ENCODE measurements around the gene PKLR. TPM values are rescaled to one million over a fixed set of nuclear protein-coding genes. Genes with fewer than 3 reads are reported as not detected.

Gene PKLR
- total and polyA plus RNA-seq, 2 donors (not counting 3 experiments of a cell fraction or from before 2014, with no cell fraction given) = not detected

DNA sequence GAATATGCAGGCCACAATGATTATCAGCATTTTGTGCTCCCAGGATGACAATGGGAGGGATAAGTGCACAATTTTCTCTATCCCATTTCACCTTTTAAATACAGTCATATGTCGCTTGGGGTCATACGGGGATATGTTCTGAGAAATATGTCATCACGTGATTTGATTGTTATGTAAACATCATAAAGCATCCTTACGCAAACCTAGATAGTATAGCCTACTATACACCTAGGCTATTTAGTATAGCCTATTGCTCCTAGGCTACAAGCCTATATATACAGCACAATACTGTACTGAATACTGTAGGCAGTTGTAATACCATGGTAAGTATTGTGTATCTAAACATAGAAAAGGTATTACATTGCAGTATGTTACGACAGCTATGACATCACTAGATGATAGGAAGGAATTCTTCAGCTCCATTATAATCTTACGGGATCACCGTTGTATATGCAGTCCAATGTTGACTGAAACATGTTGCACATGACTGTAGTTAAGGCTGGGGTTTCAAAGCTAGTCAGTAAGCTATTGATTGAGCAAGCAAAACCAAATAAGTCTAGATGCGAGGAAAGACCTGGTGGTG is 38.4 kb upstream of the PKLR start:
- no TSS peak for BruUV-seq (replicated peaks)
- Histone ChIP-seq H3K27me3 (ENCODE audit: control insufficient read depth in 2 of 2, insufficient read depth in 2 of 2, low read length in 2 of 2) (no peaks in the 10 kb centered on the region), H3K79me2 (ENCODE audit: control insufficient read depth, insufficient read depth, low read length) (no peaks in the 10 kb centered on the region), H3K4me3 (replicated peaks in 1 of 3; ENCODE audit: insufficient read depth in 1 of 3, low read depth in 1 of 3, low read length in 3 of 3) (no peak overlapping the region), H3K4me2 (ENCODE audit: insufficient read depth, low read length) (no peak overlapping the region), H3K36me3 (ENCODE audit: control insufficient read depth in 2 of 2, extremely low read depth in 1 of 2, insufficient read depth in 2 of 2, low read length in 2 of 2) (peaks cover 5 to 16% of the 10 kb centered on the region in 2 experiments), H2AFZ (ENCODE audit: low read depth, low read length) (no peak overlapping the region), H4K20me1 (replicated peaks; ENCODE audit: control insufficient read depth, extremely low read depth, insufficient read depth, low read length) (no peaks in the 10 kb centered on the region), H3K27ac (ENCODE audit: insufficient read depth, low read depth, low read length) (no peak overlapping the region), H3K4me1 (ENCODE audit: control insufficient read depth, extremely low read depth, insufficient read depth, low read length) (no peaks in the 10 kb centered on the region), H3K9me3 (replicated peaks; ENCODE audit: control insufficient read depth, insufficient read depth, low read length) (no peaks in the 10 kb centered on the region), H3K9ac (replicated peaks; ENCODE audit: extremely low read depth, insufficient read depth, low read length) (no peak overlapping the region), H3K9me1 (replicated peaks; ENCODE audit: control insufficient read depth, extremely low read depth, insufficient read depth, low read length) (no peaks in the 10 kb centered on the region)
- no peak for FAIRE-seq
- intact Hi-C loops (cut with micrococcal nuclease) (no loop called here), dilution Hi-C loops (cut with MboI; ENCODE audit: extremely low pct_ligation_motif_present, low sequenced_read_pairs) (no loop called here)
- no peak for DNase-seq (ENCODE audit: low read depth, low spot score)
- ChIA-PET CTCF (interaction anchor here (0.6 to 1.9 kb wide), 4 partner anchors 89 to 245 kb away, joined by 3 to 4 read pairs (median 4); no protein-coding TSS in a partner anchor), POLR2A (interaction anchor here (1.2 kb wide), 1 partner anchor 11 kb away, joined by 5 read pairs; no protein-coding TSS in a partner anchor)
- TF ChIP-seq MYC (IDR thresholded peaks at IDR 0.05; ENCODE audit: low read depth, low read length) = no peak
- no peak for TF ChIP-seq POLR2AphosphoS5 (IDR thresholded peaks at IDR 0.05; ENCODE audit: insufficient read depth, low read depth, low read length)
- TF ChIP-seq JUN (IDR thresholded peaks at IDR 0.05; ENCODE audit: borderline replicate concordance, insufficient read depth, insufficient read length, low read depth) = no peak
- TF ChIP-seq FOS (IDR thresholded peaks at IDR 0.05; ENCODE audit: borderline replicate concordance, insufficient read depth, low read length) = no peak
- TF ChIP-seq GATA2 (IDR thresholded peaks at IDR 0.05; ENCODE audit: insufficient read depth, insufficient read length, low read depth, low read length) = no peak
- TF ChIP-seq, protein P1, sequence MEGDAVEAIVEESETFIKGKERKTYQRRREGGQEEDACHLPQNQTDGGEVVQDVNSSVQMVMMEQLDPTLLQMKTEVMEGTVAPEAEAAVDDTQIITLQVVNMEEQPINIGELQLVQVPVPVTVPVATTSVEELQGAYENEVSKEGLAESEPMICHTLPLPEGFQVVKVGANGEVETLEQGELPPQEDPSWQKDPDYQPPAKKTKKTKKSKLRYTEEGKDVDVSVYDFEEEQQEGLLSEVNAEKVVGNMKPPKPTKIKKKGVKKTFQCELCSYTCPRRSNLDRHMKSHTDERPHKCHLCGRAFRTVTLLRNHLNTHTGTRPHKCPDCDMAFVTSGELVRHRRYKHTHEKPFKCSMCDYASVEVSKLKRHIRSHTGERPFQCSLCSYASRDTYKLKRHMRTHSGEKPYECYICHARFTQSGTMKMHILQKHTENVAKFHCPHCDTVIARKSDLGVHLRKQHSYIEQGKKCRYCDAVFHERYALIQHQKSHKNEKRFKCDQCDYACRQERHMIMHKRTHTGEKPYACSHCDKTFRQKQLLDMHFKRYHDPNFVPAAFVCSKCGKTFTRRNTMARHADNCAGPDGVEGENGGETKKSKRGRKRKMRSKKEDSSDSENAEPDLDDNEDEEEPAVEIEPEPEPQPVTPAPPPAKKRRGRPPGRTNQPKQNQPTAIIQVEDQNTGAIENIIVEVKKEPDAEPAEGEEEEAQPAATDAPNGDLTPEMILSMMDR (IDR thresholded peaks at IDR 0.05; ENCODE audit: extremely low read depth in 1 of 2, insufficient read depth in 1 of 2, low read depth in 1 of 2, low read length in 2 of 2) = no peak
- no peak for TF ChIP-seq EZH2 (IDR thresholded peaks at IDR 0.05; ENCODE audit: borderline replicate concordance, low read depth, low read length, severe bottlenecking)
- TF ChIP-seq POLR2A (IDR thresholded peaks at IDR 0.05; ENCODE audit: low read depth, low read length) = no peak
- TF ChIP-seq MAX (IDR thresholded peaks at IDR 0.05; ENCODE audit: insufficient read depth, insufficient read length) = no peak
